ENCODE data around the gene GAK.
A peak's percentile ranks its signal among the peaks of the same experiment; 100 is the strongest.

Gene GAK

DNA sequence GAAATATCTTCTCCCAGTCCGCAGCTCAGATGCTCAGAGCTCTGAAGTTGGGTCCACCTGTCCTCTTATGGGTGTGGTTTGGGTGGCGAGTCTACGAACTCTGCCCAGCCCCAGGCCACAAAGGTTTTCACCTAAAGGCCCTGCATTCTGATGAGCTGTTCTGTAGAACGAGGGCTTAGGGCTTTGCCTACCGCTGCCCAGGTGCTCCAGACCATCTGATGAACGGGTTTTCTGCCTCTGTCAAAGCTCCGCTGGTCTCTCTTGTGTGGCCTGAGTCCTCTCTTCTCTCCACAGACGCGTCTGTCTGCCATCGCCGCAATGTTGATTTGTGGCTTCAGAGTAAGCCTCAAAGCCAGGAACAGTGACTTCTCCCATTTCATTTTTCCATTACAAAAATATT, 77.8 kb downstream of the GAK start:
- Mint-ChIP-seq H3K27me3 (no peaks in the 10 kb centered on the region), H3K9me3 (peaks cover 7% of the 10 kb centered on the region), H3K4me1 (peaks cover 6% of the 10 kb centered on the region), H3K36me3 (peaks cover 33% of the 10 kb centered on the region), H3K4me3 (no peak overlapping the region), H3K27ac (no peak overlapping the region)
- no peak for ATAC-seq (ENCODE audit: low read depth)
- no peak for DNase-seq (ENCODE audit: low spot score in 2 of 2)

GRCh38 chr4:853416-853781, 78.7 kb downstream of the GAK start:
- Mint-ChIP-seq H3K27ac (no peak overlapping the region), H3K27me3 (no peaks in the 10 kb centered on the region), H3K4me1 (peaks cover 6% of the 10 kb centered on the region), H3K9me3 (peaks cover 7% of the 10 kb centered on the region), H3K4me3 (no peak overlapping the region), H3K36me3 (peaks cover 33% of the 10 kb centered on the region)
- DNase-seq (ENCODE audit: low spot score in 2 of 2) (no peak), ATAC-seq (ENCODE audit: low read depth) (no peak)

DNA sequence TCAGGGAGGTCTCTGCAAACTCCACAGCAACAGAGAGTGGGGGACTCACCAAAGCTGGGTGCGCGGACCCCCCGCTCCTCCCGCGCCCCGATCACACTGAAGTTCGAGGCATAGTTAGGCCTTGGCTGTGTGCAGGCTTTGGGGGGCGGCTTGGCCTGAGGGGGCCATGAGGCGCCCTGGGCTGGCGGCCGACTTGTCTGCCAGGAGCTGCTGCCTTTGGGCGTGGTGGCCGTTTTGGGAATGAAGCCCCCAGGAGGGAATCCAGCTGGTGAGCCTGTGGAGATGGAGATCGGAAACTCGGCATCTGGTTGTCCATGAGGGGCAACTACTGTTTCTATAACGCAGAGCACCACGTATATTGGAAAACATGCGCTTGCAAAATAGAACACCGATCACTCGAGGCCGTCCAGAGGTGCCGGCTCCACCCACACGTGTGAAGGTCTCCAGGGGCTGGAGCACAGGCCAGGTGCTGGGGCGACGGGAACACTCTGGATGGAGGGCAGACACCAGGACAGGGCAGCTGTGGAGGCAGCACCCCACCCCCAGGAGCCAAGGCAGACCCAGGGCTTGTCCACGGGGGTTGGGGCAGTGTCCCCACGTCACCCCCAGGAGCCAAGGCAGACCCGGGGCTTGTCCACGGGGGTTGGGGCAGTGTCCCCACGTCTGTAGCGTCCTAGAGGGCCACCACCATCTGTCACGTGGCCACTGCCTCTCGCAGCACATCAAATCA, 80.2 kb downstream of the GAK start:
- Mint-ChIP-seq H3K27ac (no peak overlapping the region), H3K36me3 (peaks cover 24% of the 10 kb centered on the region), H3K4me3 (no peak overlapping the region), H3K4me1 (peaks cover 6% of the 10 kb centered on the region), H3K27me3 (no peaks in the 10 kb centered on the region), H3K9me3 (peaks cover 7% of the 10 kb centered on the region)
- ATAC-seq (ENCODE audit: low read depth) = no peak
- no peak for DNase-seq (ENCODE audit: low spot score in 2 of 2)

DNA sequence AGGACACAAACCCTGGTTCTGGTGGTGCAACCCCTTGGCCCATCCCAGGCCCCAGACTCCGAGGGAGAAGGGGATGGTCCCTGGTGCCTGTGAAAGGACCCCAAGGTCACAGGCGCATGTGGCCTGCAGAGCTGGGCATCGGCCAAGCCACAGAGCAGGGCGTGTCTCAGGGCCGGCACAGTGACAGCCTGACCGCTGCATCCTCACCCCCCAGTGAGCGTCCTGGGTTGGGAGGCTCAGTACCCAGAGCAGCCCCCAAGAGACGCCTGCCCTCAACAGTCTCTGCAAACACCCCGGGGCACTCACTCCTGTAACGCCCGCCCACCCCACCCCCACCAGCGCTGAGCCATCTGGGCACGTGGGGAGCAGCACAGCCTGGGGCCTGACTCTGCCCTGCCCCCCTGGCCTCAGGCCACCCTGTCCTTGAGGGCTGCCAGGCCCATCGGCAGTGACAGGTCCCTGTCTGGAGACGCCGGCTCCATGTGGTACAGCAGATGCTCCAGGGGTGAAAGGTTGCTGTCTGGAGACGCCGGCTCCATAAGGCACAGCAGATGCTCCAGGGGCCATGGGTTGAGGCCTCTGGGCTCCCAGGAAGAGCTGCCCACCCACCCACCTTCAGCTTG, 81.7 kb downstream of the GAK start:
- no peaks in the 10 kb centered on the region for H3K27me3 Mint-ChIP-seq
- H3K27ac Mint-ChIP-seq = no peak overlapping the region
- H3K36me3 Mint-ChIP-seq = peaks cover 21% of the 10 kb centered on the region
- H3K4me3 Mint-ChIP-seq = no peak overlapping the region
- H3K4me1 Mint-ChIP-seq = no peaks in the 10 kb centered on the region
- DNase-seq (ENCODE audit: low spot score in 2 of 2) = no peak
- ATAC-seq (ENCODE audit: low read depth) = no peak
- H3K9me3 Mint-ChIP-seq = no peaks in the 10 kb centered on the region

DNA sequence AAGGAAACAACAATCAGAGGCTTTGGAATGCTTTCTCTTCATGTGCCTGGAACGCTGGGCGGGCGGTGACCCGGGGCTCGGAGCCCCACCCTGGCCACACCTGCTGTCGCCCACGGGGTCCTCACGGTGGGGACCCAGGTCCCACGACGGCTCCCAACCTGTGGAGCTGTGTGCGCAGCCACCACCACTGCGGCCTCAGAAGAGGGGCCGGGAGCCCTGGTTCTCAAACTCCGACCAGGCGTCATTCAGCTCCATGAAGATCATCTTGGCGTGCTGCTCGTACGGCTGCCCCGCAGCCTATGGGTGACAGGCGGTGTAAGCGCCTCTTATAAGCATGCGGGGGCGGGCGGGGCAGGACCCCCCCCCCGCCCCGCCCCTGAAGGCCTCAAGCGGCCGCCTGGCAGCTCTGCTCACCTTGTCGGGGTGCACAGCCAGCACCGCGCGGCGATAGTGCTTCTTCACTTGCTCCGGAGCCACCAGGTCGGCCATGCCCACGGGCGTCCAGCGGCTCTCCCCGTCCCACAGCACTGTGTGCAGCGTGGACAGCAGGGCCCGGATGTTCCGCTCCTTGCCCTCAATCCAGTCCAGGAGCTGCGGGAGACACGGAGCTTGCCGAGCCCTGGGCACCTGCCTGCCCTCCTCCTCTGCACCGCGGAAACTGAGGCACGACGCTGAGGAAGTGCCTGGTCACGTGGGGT, 82.5 kb downstream of the GAK start:
- no peaks in the 10 kb centered on the region for H3K9me3 Mint-ChIP-seq
- no peaks in the 10 kb centered on the region for H3K27me3 Mint-ChIP-seq
- H3K36me3 Mint-ChIP-seq = peaks cover 21% of the 10 kb centered on the region
- H3K27ac Mint-ChIP-seq = no peak overlapping the region
- no peak for DNase-seq (ENCODE audit: low spot score in 2 of 2)
- H3K4me3 Mint-ChIP-seq = no peak overlapping the region
- no peak for ATAC-seq (ENCODE audit: low read depth)
- no peaks in the 10 kb centered on the region for H3K4me1 Mint-ChIP-seq

- DNase-seq (ENCODE audit: low spot score in 2 of 2) (no peak), ATAC-seq (ENCODE audit: low read depth) (no peak)
- Mint-ChIP-seq H3K4me1 (no peaks in the 10 kb centered on the region), H3K27ac (no peak overlapping the region), H3K9me3 (no peaks in the 10 kb centered on the region), H3K27me3 (no peaks in the 10 kb centered on the region), H3K4me3 (no peak overlapping the region), H3K36me3 (peaks cover 23% of the 10 kb centered on the region)
These were observed 83.2 kb downstream of the GAK start for GRCh38 chr4:848803-849477.

DNA sequence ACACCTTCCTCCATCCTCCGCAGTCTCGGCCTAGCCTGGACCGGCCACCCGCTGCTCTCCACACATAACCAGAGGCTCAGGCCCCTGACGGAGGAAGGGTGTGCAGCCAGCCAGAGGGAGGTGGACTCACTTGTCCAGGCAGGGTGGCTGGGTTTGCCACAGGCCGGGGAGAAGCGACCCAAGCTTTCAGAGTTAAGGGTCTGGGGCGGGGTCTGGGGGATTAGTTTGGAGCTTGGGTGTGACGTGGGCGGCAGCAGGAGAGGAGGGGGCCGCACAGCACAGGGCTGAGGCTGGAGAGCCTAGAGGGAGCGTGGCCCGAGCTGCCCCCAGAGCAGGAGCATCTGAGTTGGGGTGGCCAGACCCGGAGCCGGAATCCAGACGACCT, 83.8 kb downstream of the GAK start:
- Mint-ChIP-seq H3K4me3 (no peak overlapping the region), H3K27ac (peak overlapping the region; percentile 75), H3K27me3 (no peaks in the 10 kb centered on the region), H3K36me3 (peaks cover 24% of the 10 kb centered on the region), H3K4me1 (no peaks in the 10 kb centered on the region), H3K9me3 (no peaks in the 10 kb centered on the region)
- DNase-seq (ENCODE audit: low spot score in 2 of 2) (no peak), ATAC-seq (ENCODE audit: low read depth) (no peak)

DNA sequence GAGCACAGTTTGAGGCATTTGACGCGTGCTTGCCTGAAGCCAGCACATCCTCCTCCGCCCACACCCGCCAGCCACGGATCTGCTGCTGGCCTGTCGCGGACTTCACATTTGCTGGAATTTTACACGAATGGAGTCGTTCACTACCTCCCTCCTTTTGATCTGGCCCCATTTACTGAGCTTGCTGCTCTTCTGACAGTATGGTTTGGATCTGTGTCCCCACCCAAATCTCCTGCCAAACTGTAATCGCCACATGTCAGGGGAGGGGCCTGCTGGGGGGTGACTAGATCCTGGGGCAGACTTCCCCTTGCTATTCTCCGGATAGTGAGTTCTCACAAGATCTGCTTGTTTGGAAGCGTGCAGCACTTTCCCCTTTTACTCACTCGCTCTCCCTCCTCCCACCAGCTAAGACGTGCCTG, 86.3 kb downstream of the GAK start:
- Mint-ChIP-seq H3K36me3 (peaks cover 24% of the 10 kb centered on the region), H3K9me3 (no peaks in the 10 kb centered on the region), H3K4me1 (no peaks in the 10 kb centered on the region), H3K27me3 (no peaks in the 10 kb centered on the region), H3K27ac (no peak overlapping the region), H3K4me3 (no peak overlapping the region)
- no peak for DNase-seq (ENCODE audit: low spot score in 2 of 2)
- ATAC-seq (ENCODE audit: low read depth) = no peak

DNA sequence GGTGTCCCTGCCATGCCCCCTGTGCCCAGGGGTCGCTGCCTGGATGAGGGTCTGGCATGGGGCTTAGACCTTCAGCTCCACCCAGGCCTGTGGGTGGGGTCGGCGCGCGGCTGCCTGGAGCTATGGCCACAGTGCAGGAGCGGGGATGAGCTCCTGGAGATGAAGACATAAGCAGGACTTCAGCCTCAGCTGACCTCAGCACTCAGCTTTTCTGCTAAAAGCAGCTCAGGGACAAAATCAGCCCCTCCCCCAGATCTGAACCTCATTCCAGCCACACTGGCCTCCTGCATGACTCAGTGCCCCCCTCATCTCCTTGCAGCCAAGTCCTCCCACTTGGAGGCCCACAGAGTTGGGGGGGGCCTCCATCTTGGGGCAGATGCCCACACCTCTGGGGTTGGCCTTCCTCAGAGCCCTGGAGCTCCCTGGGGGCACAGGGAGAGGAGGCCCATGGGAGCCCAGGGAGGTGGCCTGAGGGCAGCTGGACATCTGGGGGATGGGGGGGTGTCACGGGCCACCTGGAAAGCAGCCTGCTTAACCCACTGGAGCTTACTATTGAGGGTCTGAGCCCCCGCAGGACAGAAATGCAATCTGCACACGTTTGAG, 86.8 kb downstream of the GAK start:
- no peaks in the 10 kb centered on the region for H3K27me3 Mint-ChIP-seq
- peaks cover 22% of the 10 kb centered on the region for H3K36me3 Mint-ChIP-seq
- H3K4me1 Mint-ChIP-seq = no peaks in the 10 kb centered on the region
- DNase-seq (ENCODE audit: low spot score in 2 of 2) (no peak), ATAC-seq (ENCODE audit: low read depth) (no peak)
- no peaks in the 10 kb centered on the region for H3K9me3 Mint-ChIP-seq
- H3K27ac Mint-ChIP-seq = no peak overlapping the region
- H3K4me3 Mint-ChIP-seq = no peak overlapping the region

DNA sequence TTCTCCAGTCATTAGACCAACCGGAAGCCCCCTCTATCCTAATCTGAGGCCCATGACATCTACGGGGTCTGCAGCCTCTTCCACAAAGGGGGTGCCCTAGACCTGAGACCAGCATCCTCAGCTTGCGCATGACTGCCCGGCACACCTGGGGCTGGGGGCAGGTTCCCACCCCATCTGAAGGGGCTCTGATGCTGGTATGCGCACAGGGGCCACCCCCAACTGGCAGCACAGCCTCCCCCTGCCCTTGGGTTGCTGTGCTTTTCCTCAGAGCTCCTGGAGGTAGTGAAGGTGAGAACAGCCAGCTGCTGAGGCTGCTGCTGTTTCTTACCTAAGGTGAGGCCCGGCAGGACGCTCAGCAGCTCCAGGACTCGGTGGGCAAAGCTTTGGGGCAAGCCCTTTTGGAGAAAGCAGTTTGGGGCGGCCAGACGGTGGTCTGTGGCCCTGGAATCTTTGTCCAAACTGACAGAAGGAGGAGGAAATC, 87.3 kb downstream of the GAK start:
- DNase-seq (ENCODE audit: low spot score in 2 of 2) (no peak), ATAC-seq (ENCODE audit: low read depth) (no peak)
- peaks cover 22% of the 10 kb centered on the region for H3K36me3 Mint-ChIP-seq

GRCh38 chr4:839675-840443, 92.3 kb downstream of the GAK start:
- peaks cover 16% of the 10 kb centered on the region for H3K36me3 Mint-ChIP-seq
- H3K9me3 Mint-ChIP-seq = peaks cover 7% of the 10 kb centered on the region
- ATAC-seq (ENCODE audit: low read depth) = no peak
- no peaks in the 10 kb centered on the region for H3K27me3 Mint-ChIP-seq
- no peaks in the 10 kb centered on the region for H3K4me1 Mint-ChIP-seq
- no peak overlapping the region for H3K4me3 Mint-ChIP-seq
- DNase-seq (ENCODE audit: low spot score in 2 of 2) = no peak
- no peak overlapping the region for H3K27ac Mint-ChIP-seq

More for the DNA sequence above, 87.3 kb downstream of the GAK start:
- Mint-ChIP-seq H3K27ac (no peak overlapping the region), H3K27me3 (no peaks in the 10 kb centered on the region), H3K4me3 (no peak overlapping the region), H3K9me3 (no peaks in the 10 kb centered on the region), H3K4me1 (no peaks in the 10 kb centered on the region)

- Mint-ChIP-seq H3K4me3 (no peak overlapping the region), H3K27me3 (peaks cover 4% of the 10 kb centered on the region), H3K4me1 (peaks cover 4% of the 10 kb centered on the region), H3K9me3 (peaks cover 7% of the 10 kb centered on the region), H3K36me3 (peaks cover 9% of the 10 kb centered on the region), H3K27ac (no peak overlapping the region)
- ATAC-seq (ENCODE audit: low read depth) (no peak), DNase-seq (ENCODE audit: low spot score in 2 of 2) (no peak)
These were observed 94.3 kb downstream of the GAK start for GRCh38 chr4:837772-838171.

- H3K4me1 Mint-ChIP-seq = peaks cover 4% of the 10 kb centered on the region
- H3K4me3 Mint-ChIP-seq = no peak overlapping the region
- H3K27ac Mint-ChIP-seq = no peak overlapping the region
- no peak for ATAC-seq (ENCODE audit: low read depth)
- peaks cover 7% of the 10 kb centered on the region for H3K36me3 Mint-ChIP-seq
- peaks cover 7% of the 10 kb centered on the region for H3K9me3 Mint-ChIP-seq
- H3K27me3 Mint-ChIP-seq = peaks cover 4% of the 10 kb centered on the region
- DNase-seq (ENCODE audit: low spot score in 2 of 2) = no peak
These were observed 95.3 kb downstream of the GAK start for GRCh38 chr4:836750-837301.
